Prostate gland (tissue), 2 donors: ENCODE results near the gene SZRD1. TPM values are rescaled to one million over a fixed set of nuclear protein-coding genes. Genes with fewer than 3 reads are reported as not detected.

ENCODE experiments used
- DNase-seq: peaks from one replicate; pipeline ENCODE4 v3.0.0-alpha.2; 2019; ENCODE audit warnings: low spot score
- H3K27ac ChIP-seq, 2 donors: fragments of 200-600 bp; sonication (generic); 2 replicates each; pipeline ENCODE4 v1.5.1; 2017 to 2019
- H3K27me3 ChIP-seq: fragments of 200-600 bp; sonication (generic); replicated peaks from 2 replicates; pipeline ENCODE4 v1.5.1; 2019; ENCODE audit not compliant: insufficient read depth
- H3K36me3 ChIP-seq, 2 donors: fragments of 200-600 bp; sonication (generic); 1 replicate in 1 of 2; 2 replicates in 1 of 2; pipeline versions ENCODE4 v1.5.1 to v1.8.1; 2017 to 2019
- H3K4me1 ChIP-seq: fragments of 200-600 bp; sonication (generic); replicated peaks from 2 replicates; pipeline ENCODE4 v1.5.1; 2019
- H3K4me3 ChIP-seq, 2 donors: fragments of 200-600 bp; sonication (generic); 2 replicates each; pipeline ENCODE4 v1.5.1; 2017 to 2019
- H3K9me3 ChIP-seq: fragments of 200-600 bp; sonication (generic); 2 replicates; pipeline ENCODE4 v1.5.1; 2017
- CTCF ChIP-seq, 4 experiments: fragments of 200-600 bp in 2 of 4; fragments of 450-650 bp in 2 of 4; sonication (generic) in 2 of 4; IDR thresholded peaks; 1 replicate in 3 of 4; 2 replicates in 1 of 4; pipeline ENCODE4 v1.5.1; 2016 to 2019; ENCODE audit warnings: antibody characterized with exemption in 4 of 4, mild to moderate bottlenecking in 2 of 4, moderate library complexity in 2 of 4
- POLR2A ChIP-seq: fragments of 450-650 bp; IDR thresholded peaks from one replicate; pipeline ENCODE4 v1.6.1; 2016; ENCODE audit warnings: antibody characterized with exemption, mild to moderate bottlenecking
- POLR2AphosphoS5 ChIP-seq: sonication (generic); formaldehyde crosslinking; IDR thresholded peaks from one replicate; pipeline ENCODE4 v1.6.1; 2017; ENCODE audit warnings: antibody characterized with exemption
- WGBS: methylation state at CpG from one replicate; pipeline ENCODE4 v1.1.5; 2018; 5-methylcytosine and 5-hydroxymethylcytosine counted together
- intact Hi-C: fragments of 100-400 bp; cut with DNase I; formaldehyde crosslinking; loops from one replicate; pipeline ENCODE4 v1.14.2; 2022
- total RNA-seq, 2 donors: library from RNA; depleted of rRNA; stranded (reverse); fragments of >200 nt; gene quantifications; one replicate each; pipeline ENCODE4 v1.1.0, GENCODE V29; 2016

SZRD1 gene
- total RNA-seq, 2 donors from 2014 or later = 64.8 to 78.6 TPM

GRCh38 chr1:16380868-16381267 lies 13.8 kb downstream of the SZRD1 start:
- Histone ChIP-seq H3K4me3 (no peak overlapping the region), H3K27ac (no peak overlapping the region), H3K9me3 (no peaks in the 10 kb centered on the region), H3K27me3 (no peaks in the 10 kb centered on the region), H3K4me1 (no peaks in the 10 kb centered on the region), H3K36me3 (no peaks in the 10 kb centered on the region)
- WGBS = 94% methylated on average over 4 of the region's 4 CpGs
- no peak for DNase-seq
- intact Hi-C loops = no loop called here
- TF ChIP-seq CTCF (IDR thresholded peaks at IDR 0.05) (no peak), POLR2AphosphoS5 (no peak), POLR2A (no peak)

GRCh38 chr1:16383888-16384287 lies 16.8 kb downstream of the SZRD1 start:
- H3K27ac ChIP-seq = no peak overlapping the region
- no peak for DNase-seq
- intact Hi-C loops = no loop called here
- TF ChIP-seq POLR2A = no peak
- H3K4me1 ChIP-seq = peaks cover 9% of the 10 kb centered on the region
- 85% methylated on average over 5 of the region's 5 CpGs for WGBS
- no peaks in the 10 kb centered on the region for H3K9me3 ChIP-seq
- H3K36me3 ChIP-seq = no peaks in the 10 kb centered on the region
- H3K27me3 ChIP-seq = no peaks in the 10 kb centered on the region
- H3K4me3 ChIP-seq = no peak overlapping the region

- no peak for DNase-seq
- Histone ChIP-seq H3K27me3 (no peaks in the 10 kb centered on the region), H3K4me1 (peaks cover 9% of the 10 kb centered on the region), H3K4me3 (no peak overlapping the region), H3K9me3 (no peaks in the 10 kb centered on the region), H3K27ac (peak overlapping the region in 1 of 2 donors; percentile 66), H3K36me3 (no peaks in the 10 kb centered on the region)
- no peak for TF ChIP-seq CTCF (IDR thresholded peaks at IDR 0.05)
- intact Hi-C loops = no loop called here
- 93% methylated on average over 9 of the region's 9 CpGs for WGBS
These were observed 18.8 kb downstream of the SZRD1 start for GRCh38 chr1:16385659-16386453.

- Histone ChIP-seq H3K36me3 (no peaks in the 10 kb centered on the region), H3K27me3 (no peaks in the 10 kb centered on the region), H3K27ac (peak overlapping the region; percentile 60 to 66), H3K4me1 (peaks cover 9% of the 10 kb centered on the region), H3K9me3 (no peaks in the 10 kb centered on the region), H3K4me3 (no peak overlapping the region)
- 43% methylated on average over 5 of the region's 5 CpGs for WGBS
- intact Hi-C loops = no loop called here
- DNase-seq = no peak
- TF ChIP-seq POLR2AphosphoS5 (no peak), CTCF (IDR thresholded peaks at IDR 0.05) (no peak), POLR2A (no peak)
These were observed 19.5 kb downstream of the SZRD1 start for GRCh38 chr1:16386454-16387113.

GRCh38 chr1:16387201-16388188 lies 20.5 kb downstream of the SZRD1 start:
- intact Hi-C loops = no loop called here
- Histone ChIP-seq H3K9me3 (no peaks in the 10 kb centered on the region), H3K4me3 (peak overlapping the region in 1 of 2 donors; percentile 5), H3K27me3 (no peaks in the 10 kb centered on the region), H3K4me1 (peaks cover 9% of the 10 kb centered on the region), H3K36me3 (no peaks in the 10 kb centered on the region), H3K27ac (peak overlapping the region; percentile 60 to 66)
- TF ChIP-seq CTCF (IDR thresholded peaks at IDR 0.05) (no peak), POLR2A (no peak), POLR2AphosphoS5 (no peak)
- DNase-seq = no peak
- 36% methylated on average over 14 of the region's 14 CpGs for WGBS
